Fibroblast of gingiva (primary cell): Measurements from ENCODE around the gene MYO7A.
A peak's percentile ranks its signal among the peaks of the same experiment; 100 is the strongest.

Experiments
- DNase-seq: peaks from one replicate; pipeline ENCODE4 v3.0.0-alpha.2; 2011; ENCODE audit warnings: low read depth

Gene MYO7A

GRCh38 chr11:77112641-77113381 is 15.2 kb upstream of the MYO7A start:
- DNase-seq: no peak

- DNase-seq: no peak
These were observed 14.5 kb upstream of the MYO7A start for GRCh38 chr11:77113382-77114088.

- no peak for DNase-seq
These were observed 14.0 kb upstream of the MYO7A start for GRCh38 chr11:77114089-77114463.

- DNase-seq: no peak
These were observed 12.8 kb upstream of the MYO7A start for GRCh38 chr11:77115181-77115611.

GRCh38 chr11:77115956-77116355 is 12.1 kb upstream of the MYO7A start:
- DNase-seq: no peak

GRCh38 chr11:77117492-77117891 is 10.6 kb upstream of the MYO7A start:
- no peak for DNase-seq

GRCh38 chr11:77118086-77118485 is 10.0 kb upstream of the MYO7A start:
- DNase-seq: no peak

GRCh38 chr11:77118971-77119370 is 9.1 kb upstream of the MYO7A start:
- no peak for DNase-seq

- no peak for DNase-seq
These were observed 8.5 kb upstream of the MYO7A start for GRCh38 chr11:77119531-77119936.

GRCh38 chr11:77120571-77120970 is 7.5 kb upstream of the MYO7A start:
- no peak for DNase-seq

- no peak for DNase-seq
These were observed 6.9 kb upstream of the MYO7A start for GRCh38 chr11:77121096-77121640.

GRCh38 chr11:77121876-77122575 is 6.0 kb upstream of the MYO7A start:
- DNase-seq: no peak

- no peak for DNase-seq
These were observed 5.4 kb upstream of the MYO7A start for GRCh38 chr11:77122576-77123212.

- DNase-seq: no peak
These were observed 4.5 kb upstream of the MYO7A start for GRCh38 chr11:77123591-77123990.

- DNase-seq: no peak
These were observed 4.0 kb upstream of the MYO7A start for GRCh38 chr11:77124041-77124440.

- DNase-seq: no peak
These were observed 3.6 kb upstream of the MYO7A start for GRCh38 chr11:77124488-77124887.

GRCh38 chr11:77125191-77125590 is 2.9 kb upstream of the MYO7A start:
- no peak for DNase-seq

- DNase-seq: no peak
These were observed 2.4 kb upstream of the MYO7A start for GRCh38 chr11:77125695-77126094.

- no peak for DNase-seq
These were observed 1.8 kb upstream of the MYO7A start for GRCh38 chr11:77126156-77126775.

- DNase-seq: no peak
These were observed 1.2 kb upstream of the MYO7A start for GRCh38 chr11:77126861-77127234.

- DNase-seq: peak; percentile 18
These were observed 673 bp upstream of the MYO7A start for GRCh38 chr11:77127235-77127911.
